ENCODE measurements around the gene PRKG1. TPM values are rescaled to one million over a fixed set of nuclear protein-coding genes. Genes with fewer than 3 reads are reported as not detected.

PRKG1 gene
- total and polyA plus RNA-seq, 2 experiments from 2014 or later = 18.2 to 21.1 TPM

DNA sequence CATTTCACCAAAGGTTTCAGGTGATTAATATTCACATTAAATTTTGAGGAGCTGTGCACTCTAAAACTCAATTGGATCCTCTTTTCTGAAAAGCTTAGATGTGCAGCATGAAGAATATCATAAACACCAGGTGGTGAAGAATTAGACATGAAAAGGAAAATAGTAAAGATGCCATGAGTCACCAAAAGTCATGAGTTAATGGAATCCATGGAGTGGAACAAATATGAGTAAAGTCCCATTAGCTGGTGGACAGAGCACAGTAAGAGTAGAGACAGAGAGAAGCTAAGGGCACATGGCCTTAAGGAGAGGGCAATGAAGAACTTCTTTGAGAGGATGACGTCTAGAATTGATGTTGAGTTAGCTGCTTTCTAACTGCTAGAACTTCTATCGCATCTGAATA, 353.5 kb downstream of the PRKG1 start:
- Mint-ChIP-seq H3K27ac (no peak overlapping the region), H3K9me3 (no peaks in the 10 kb centered on the region), H3K27me3 (ENCODE audit: insufficient read depth, low read depth, poor library complexity) (peaks cover 1% of the 10 kb centered on the region), H3K4me1 (peaks cover 16% of the 10 kb centered on the region), H3K4me3 (no peak overlapping the region), H3K36me3 (ENCODE audit: low read depth) (no peaks in the 10 kb centered on the region)
- no peak overlapping the region for H3K4me3 ChIP-seq
- H3K4me1 ChIP-seq (ENCODE audit: insufficient read depth) = peaks cover 6% of the 10 kb centered on the region; the same call in 1 of the 2 replicates
- H3F3A ChIP-seq (replicated peaks; ENCODE audit: low read depth) = no peaks in the 10 kb centered on the region
- peaks cover 3% of the 10 kb centered on the region; the same call in 1 of the 2 replicates for H3K9me2 ChIP-seq (ENCODE audit: insufficient read depth)
- no peaks in the 10 kb centered on the region for H3K79me2 ChIP-seq (replicated peaks; ENCODE audit: insufficient read depth)
- no peak overlapping the region for H3K27ac ChIP-seq (ENCODE audit: low read depth)
- ATAC-seq (no peak), DNase-seq (ENCODE audit: low spot score) (no peak)
- no peak for TF ChIP-seq CREB1 (CRISPR knock-in tag; IDR thresholded peaks at IDR 0.05; ENCODE audit: low read depth)
- TF ChIP-seq POLR2AphosphoS5 (IDR thresholded peaks at IDR 0.05; ENCODE audit: low read depth) = no peak
- TF ChIP-seq, protein P1, sequence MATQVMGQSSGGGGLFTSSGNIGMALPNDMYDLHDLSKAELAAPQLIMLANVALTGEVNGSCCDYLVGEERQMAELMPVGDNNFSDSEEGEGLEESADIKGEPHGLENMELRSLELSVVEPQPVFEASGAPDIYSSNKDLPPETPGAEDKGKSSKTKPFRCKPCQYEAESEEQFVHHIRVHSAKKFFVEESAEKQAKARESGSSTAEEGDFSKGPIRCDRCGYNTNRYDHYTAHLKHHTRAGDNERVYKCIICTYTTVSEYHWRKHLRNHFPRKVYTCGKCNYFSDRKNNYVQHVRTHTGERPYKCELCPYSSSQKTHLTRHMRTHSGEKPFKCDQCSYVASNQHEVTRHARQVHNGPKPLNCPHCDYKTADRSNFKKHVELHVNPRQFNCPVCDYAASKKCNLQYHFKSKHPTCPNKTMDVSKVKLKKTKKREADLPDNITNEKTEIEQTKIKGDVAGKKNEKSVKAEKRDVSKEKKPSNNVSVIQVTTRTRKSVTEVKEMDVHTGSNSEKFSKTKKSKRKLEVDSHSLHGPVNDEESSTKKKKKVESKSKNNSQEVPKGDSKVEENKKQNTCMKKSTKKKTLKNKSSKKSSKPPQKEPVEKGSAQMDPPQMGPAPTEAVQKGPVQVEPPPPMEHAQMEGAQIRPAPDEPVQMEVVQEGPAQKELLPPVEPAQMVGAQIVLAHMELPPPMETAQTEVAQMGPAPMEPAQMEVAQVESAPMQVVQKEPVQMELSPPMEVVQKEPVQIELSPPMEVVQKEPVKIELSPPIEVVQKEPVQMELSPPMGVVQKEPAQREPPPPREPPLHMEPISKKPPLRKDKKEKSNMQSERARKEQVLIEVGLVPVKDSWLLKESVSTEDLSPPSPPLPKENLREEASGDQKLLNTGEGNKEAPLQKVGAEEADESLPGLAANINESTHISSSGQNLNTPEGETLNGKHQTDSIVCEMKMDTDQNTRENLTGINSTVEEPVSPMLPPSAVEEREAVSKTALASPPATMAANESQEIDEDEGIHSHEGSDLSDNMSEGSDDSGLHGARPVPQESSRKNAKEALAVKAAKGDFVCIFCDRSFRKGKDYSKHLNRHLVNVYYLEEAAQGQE (IDR thresholded peaks at IDR 0.05; ENCODE audit: unreplicated experiment) = no peak
- no peak for TF ChIP-seq ZNF331 (CRISPR knock-in tag; IDR thresholded peaks at IDR 0.05; ENCODE audit: low read depth)
- no peak for TF ChIP-seq JUNB (IDR thresholded peaks at IDR 0.05; ENCODE audit: unreplicated experiment)
- TF ChIP-seq EZH2phosphoT487 (IDR thresholded peaks at IDR 0.05; ENCODE audit: unreplicated experiment) = no peak
- TF ChIP-seq, protein P2, sequence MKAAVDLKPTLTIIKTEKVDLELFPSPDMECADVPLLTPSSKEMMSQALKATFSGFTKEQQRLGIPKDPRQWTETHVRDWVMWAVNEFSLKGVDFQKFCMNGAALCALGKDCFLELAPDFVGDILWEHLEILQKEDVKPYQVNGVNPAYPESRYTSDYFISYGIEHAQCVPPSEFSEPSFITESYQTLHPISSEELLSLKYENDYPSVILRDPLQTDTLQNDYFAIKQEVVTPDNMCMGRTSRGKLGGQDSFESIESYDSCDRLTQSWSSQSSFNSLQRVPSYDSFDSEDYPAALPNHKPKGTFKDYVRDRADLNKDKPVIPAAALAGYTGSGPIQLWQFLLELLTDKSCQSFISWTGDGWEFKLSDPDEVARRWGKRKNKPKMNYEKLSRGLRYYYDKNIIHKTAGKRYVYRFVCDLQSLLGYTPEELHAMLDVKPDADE (IDR thresholded peaks at IDR 0.05) = no peak
- TF ChIP-seq, protein P3, sequence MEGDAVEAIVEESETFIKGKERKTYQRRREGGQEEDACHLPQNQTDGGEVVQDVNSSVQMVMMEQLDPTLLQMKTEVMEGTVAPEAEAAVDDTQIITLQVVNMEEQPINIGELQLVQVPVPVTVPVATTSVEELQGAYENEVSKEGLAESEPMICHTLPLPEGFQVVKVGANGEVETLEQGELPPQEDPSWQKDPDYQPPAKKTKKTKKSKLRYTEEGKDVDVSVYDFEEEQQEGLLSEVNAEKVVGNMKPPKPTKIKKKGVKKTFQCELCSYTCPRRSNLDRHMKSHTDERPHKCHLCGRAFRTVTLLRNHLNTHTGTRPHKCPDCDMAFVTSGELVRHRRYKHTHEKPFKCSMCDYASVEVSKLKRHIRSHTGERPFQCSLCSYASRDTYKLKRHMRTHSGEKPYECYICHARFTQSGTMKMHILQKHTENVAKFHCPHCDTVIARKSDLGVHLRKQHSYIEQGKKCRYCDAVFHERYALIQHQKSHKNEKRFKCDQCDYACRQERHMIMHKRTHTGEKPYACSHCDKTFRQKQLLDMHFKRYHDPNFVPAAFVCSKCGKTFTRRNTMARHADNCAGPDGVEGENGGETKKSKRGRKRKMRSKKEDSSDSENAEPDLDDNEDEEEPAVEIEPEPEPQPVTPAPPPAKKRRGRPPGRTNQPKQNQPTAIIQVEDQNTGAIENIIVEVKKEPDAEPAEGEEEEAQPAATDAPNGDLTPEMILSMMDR (conservative IDR thresholded peaks at IDR 0.05; ENCODE audit: low read depth in 2 of 2) = no peak
- no peak for TF ChIP-seq NANOG (IDR thresholded peaks at IDR 0.05; ENCODE audit: borderline replicate concordance)
- TF ChIP-seq EZH2 (IDR thresholded peaks at IDR 0.05; ENCODE audit: low read depth, unreplicated experiment) = no peak
- TF ChIP-seq ZNF114 (CRISPR knock-in tag; IDR thresholded peaks at IDR 0.05) = no peak
- no peak for TF ChIP-seq STAT1 (IDR thresholded peaks at IDR 0.05; ENCODE audit: unreplicated experiment)
- TF ChIP-seq, protein P4, sequence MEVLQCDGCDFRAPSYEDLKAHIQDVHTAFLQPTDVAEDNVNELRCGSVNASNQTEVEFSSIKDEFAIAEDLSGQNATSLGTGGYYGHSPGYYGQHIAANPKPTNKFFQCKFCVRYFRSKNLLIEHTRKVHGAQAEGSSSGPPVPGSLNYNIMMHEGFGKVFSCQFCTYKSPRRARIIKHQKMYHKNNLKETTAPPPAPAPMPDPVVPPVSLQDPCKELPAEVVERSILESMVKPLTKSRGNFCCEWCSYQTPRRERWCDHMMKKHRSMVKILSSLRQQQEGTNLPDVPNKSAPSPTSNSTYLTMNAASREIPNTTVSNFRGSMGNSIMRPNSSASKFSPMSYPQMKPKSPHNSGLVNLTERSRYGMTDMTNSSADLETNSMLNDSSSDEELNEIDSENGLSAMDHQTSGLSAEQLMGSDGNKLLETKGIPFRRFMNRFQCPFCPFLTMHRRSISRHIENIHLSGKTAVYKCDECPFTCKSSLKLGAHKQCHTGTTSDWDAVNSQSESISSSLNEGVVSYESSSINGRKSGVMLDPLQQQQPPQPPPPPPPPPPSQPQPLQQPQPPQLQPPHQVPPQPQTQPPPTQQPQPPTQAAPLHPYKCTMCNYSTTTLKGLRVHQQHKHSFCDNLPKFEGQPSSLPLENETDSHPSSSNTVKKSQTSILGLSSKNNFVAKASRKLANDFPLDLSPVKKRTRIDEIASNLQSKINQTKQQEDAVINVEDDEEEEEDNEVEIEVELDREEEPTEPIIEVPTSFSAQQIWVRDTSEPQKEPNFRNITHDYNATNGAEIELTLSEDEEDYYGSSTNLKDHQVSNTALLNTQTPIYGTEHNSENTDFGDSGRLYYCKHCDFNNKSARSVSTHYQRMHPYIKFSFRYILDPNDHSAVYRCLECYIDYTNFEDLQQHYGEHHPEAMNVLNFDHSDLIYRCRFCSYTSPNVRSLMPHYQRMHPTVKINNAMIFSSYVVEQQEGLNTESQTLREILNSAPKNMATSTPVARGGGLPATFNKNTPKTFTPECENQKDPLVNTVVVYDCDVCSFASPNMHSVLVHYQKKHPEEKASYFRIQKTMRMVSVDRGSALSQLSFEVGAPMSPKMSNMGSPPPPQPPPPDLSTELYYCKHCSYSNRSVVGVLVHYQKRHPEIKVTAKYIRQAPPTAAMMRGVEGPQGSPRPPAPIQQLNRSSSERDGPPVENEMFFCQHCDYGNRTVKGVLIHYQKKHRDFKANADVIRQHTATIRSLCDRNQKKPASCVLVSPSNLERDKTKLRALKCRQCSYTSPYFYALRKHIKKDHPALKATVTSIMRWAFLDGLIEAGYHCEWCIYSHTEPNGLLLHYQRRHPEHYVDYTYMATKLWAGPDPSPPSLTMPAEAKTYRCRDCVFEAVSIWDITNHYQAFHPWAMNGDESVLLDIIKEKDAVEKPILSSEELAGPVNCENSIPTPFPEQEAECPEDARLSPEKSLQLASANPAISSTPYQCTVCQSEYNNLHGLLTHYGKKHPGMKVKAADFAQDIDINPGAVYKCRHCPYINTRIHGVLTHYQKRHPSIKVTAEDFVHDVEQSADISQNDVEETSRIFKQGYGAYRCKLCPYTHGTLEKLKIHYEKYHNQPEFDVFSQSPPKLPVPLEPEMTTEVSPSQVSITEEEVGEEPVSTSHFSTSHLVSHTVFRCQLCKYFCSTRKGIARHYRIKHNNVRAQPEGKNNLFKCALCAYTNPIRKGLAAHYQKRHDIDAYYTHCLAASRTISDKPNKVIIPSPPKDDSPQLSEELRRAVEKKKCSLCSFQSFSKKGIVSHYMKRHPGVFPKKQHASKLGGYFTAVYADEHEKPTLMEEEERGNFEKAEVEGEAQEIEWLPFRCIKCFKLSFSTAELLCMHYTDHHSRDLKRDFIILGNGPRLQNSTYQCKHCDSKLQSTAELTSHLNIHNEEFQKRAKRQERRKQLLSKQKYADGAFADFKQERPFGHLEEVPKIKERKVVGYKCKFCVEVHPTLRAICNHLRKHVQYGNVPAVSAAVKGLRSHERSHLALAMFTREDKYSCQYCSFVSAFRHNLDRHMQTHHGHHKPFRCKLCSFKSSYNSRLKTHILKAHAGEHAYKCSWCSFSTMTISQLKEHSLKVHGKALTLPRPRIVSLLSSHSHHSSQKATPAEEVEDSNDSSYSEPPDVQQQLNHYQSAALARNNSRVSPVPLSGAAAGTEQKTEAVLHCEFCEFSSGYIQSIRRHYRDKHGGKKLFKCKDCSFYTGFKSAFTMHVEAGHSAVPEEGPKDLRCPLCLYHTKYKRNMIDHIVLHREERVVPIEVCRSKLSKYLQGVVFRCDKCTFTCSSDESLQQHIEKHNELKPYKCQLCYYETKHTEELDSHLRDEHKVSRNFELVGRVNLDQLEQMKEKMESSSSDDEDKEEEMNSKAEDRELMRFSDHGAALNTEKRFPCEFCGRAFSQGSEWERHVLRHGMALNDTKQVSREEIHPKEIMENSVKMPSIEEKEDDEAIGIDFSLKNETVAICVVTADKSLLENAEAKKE (CRISPR knock-in tag; IDR thresholded peaks at IDR 0.05) = no peak
- no peak overlapping the region for H2AFZ ChIP-seq
- H4K20me1 ChIP-seq (replicated peaks; ENCODE audit: insufficient read depth) = no peaks in the 10 kb centered on the region
- H3K36me3 ChIP-seq (ENCODE audit: insufficient read depth) = no peaks in the 10 kb centered on the region
- H3K4me2 ChIP-seq = no peak overlapping the region
- no peaks in the 10 kb centered on the region for H3K27me3 ChIP-seq (ENCODE audit: insufficient read depth)

Data from GM23338 (cell line).